GM12878 (cell line): Measurements from ENCODE around the gene NRP2. TPM values are rescaled to one million over a fixed set of nuclear protein-coding genes. Genes with fewer than 3 reads are reported as not detected.

Experiments
- ATAC-seq: fragments of 200-7000 bp; cut with Tn5 transposase; 3 replicates; pipeline ENCODE4 v1.9.1; 2020; ENCODE audit warnings: mild to moderate bottlenecking, moderate library complexity
- BruUV-seq: library from RNA; stranded (reverse); fragments of 400-500 nt; replicated peaks from 2 replicates; lab custom pipeline; 2021; lab: Mats Ljungman, UMichigan
- CTCF ChIA-PET: fragments of 300-600 bp; sonication (Branson Sonifier 250); formaldehyde crosslinking; extraction: SDS; loops from one replicate; lab custom pipeline; 2021; ENCODE audit warnings: inconsistent platforms; lab: Yijun Ruan, JAX
- POLR2A ChIA-PET: fragments of 350-600 bp; formaldehyde crosslinking; extraction: SDS; loops from one replicate; lab custom pipeline; 2021; ENCODE audit warnings: inconsistent platforms; lab: Charles Lee
- RAD21 ChIA-PET: fragments of 300-600 bp; sonication (Branson Sonifier 250); formaldehyde crosslinking; loops from one replicate; lab custom pipeline; 2023; ENCODE audit warnings: antibody characterized with exemption; ENCODE audit not compliant: unreplicated experiment; lab: Charles Lee
- SMC1A ChIA-PET: fragments of 300-600 bp; sonication (Branson Sonifier 250); formaldehyde crosslinking; loops from one replicate; lab custom pipeline; 2023; ENCODE audit not compliant: unreplicated experiment, uncharacterized antibody; lab: Charles Lee
- DNase-seq: peaks from one replicate; pipeline ENCODE4 v3.0.0-alpha.2; 2011; ENCODE audit warnings: low read depth, low spot score
- FAIRE-seq: peaks from 3 replicates; lab custom pipeline; 2011; peaks lifted over from hg19 to GRCh38; lab: Jason Lieb, UNC
- H2AFZ ChIP-seq: 2 replicates; pipeline ENCODE4 v1.6.0; 2011; ENCODE audit warnings: low read depth, low read length, control low read depth; ENCODE audit not compliant: control insufficient read depth
- H3K27ac ChIP-seq: 2 replicates; pipeline ENCODE4 v1.5.1; 2011; ENCODE audit warnings: control low read depth; ENCODE audit not compliant: control insufficient read depth, insufficient read depth
- H3K27me3 ChIP-seq, 2 experiments: replicated peaks in 1 of 2; 2 replicates each; pipeline versions ENCODE4 v1.6.0 to v1.6.1; 2011; ENCODE audit warnings: low read length in 1 of 2; ENCODE audit not compliant: control insufficient read depth in 2 of 2, insufficient read depth in 2 of 2
- H3K36me3 ChIP-seq, 2 experiments: 2 replicates each; pipeline ENCODE4 v1.5.1; 2011; ENCODE audit warnings: low read length in 1 of 2; ENCODE audit not compliant: control insufficient read depth in 2 of 2, insufficient read depth in 2 of 2
- H3K4me1 ChIP-seq: 2 replicates; pipeline ENCODE4 v1.6.1; 2011; ENCODE audit warnings: mild to moderate bottlenecking, low read length, moderate library complexity, mixed read lengths; ENCODE audit not compliant: control insufficient read depth, insufficient read depth
- H3K4me2 ChIP-seq: 2 replicates; pipeline ENCODE4 v1.6.0; 2011; ENCODE audit warnings: control low read depth; ENCODE audit not compliant: control insufficient read depth, insufficient read depth
- H3K4me3 ChIP-seq: fragments of 200-600 bp; sonication (generic); 2 replicates; pipeline ENCODE4 v1.5.1; 2016
- H3K79me2 ChIP-seq: 2 replicates; pipeline ENCODE4 v1.6.0; 2011; ENCODE audit warnings: low read length; ENCODE audit not compliant: control insufficient read depth, insufficient read depth
- H3K9ac ChIP-seq: 2 replicates; pipeline ENCODE4 v1.8.0; 2011; ENCODE audit warnings: low read length, control low read depth, mixed read lengths; ENCODE audit not compliant: control insufficient read depth, insufficient read depth
- H3K9me3 ChIP-seq: replicated peaks from 3 replicates; pipeline ENCODE4 v1.5.1; 2011; ENCODE audit warnings: mild to moderate bottlenecking, low read length; ENCODE audit not compliant: control insufficient read depth, insufficient read depth
- H4K20me1 ChIP-seq: 2 replicates; pipeline ENCODE4 v1.6.0; 2011; ENCODE audit not compliant: control insufficient read depth, insufficient read depth
- BMI1 ChIP-seq: fragments of 450-650 bp; IDR thresholded peaks from 2 replicates; pipeline ENCODE4 v1.6.1; 2016; ENCODE audit warnings: mild to moderate bottlenecking, moderate library complexity, borderline replicate concordance
- CEBPB ChIP-seq, 2 experiments: fragments of 150-350 bp in 1 of 2; IDR thresholded peaks; 2 replicates each; pipeline ENCODE4 v1.6.1; 2012 to 2014; ENCODE audit warnings: low read depth in 2 of 2, low read length in 2 of 2, borderline replicate concordance in 1 of 2, inconsistent platforms in 1 of 2
- NFYB ChIP-seq: IDR thresholded peaks from 2 replicates; pipeline ENCODE4 v1.6.1; 2011; ENCODE audit warnings: low read depth, mild to moderate bottlenecking, low read length, improper control_type of control experiment, moderate library complexity; ENCODE audit not compliant: insufficient read depth
- SIN3A ChIP-seq: IDR thresholded peaks from 2 replicates; pipeline ENCODE4 v1.6.1; 2012; ENCODE audit warnings: low read depth, low read length, improper control_type of control experiment
- TAF1 ChIP-seq: IDR thresholded peaks from 2 replicates; pipeline ENCODE4 v1.6.1; 2011; ENCODE audit warnings: mild to moderate bottlenecking, low read depth, low read length, borderline replicate concordance
- ZNF207 ChIP-seq: fragments of 450-650 bp; IDR thresholded peaks from 2 replicates; pipeline ENCODE4 v1.6.1; 2014; ENCODE audit warnings: antibody characterized with exemption, mild to moderate bottlenecking, borderline replicate concordance
- WGBS: methylation state at CpG from one replicate; pipeline ENCODE4 v1.1.6; 2016; ENCODE audit warnings: low lambda C conversion rate; ENCODE audit not compliant: insufficient replicate concordance, insufficient coverage; ENCODE audit errors: missing lambda C conversion rate; 5-methylcytosine and 5-hydroxymethylcytosine counted together
- in situ Hi-C: fragments of 300-500 bp; cut with MboI; formaldehyde crosslinking; loops from 9 replicates; pipeline ENCODE4 v1.14.3; 2018; ENCODE audit warnings: mixed read lengths
- intact Hi-C: fragments of 100-400 bp; cut with micrococcal nuclease; formaldehyde crosslinking; loops from one replicate; pipeline ENCODE4 v1.14.2; 2022; ENCODE audit not compliant: unreplicated experiment
- polyA plus RNA-seq, 11 experiments: library from polyadenylated mRNA; depleted of rRNA in 4 of 11; unstranded in 6 of 11; stranded (reverse) in 5 of 11; fragments of >200 nt; fragmentation: Nextera tagmentation in 4 of 11; fragmentation: Illumina TruSeq in 1 of 11; extraction: Ambion mirVana in 4 of 11; extraction: Trizol in 1 of 11; gene quantifications; 1 replicate in 1 of 11; 2 replicates in 10 of 11; pipeline versions ENCODE4 v1.2.1 to v1.2.3, GENCODE V29; 2011 to 2016; ENCODE audit warnings: inconsistent platforms in 2 of 11, missing spikeins in 2 of 11, low read depth in 1 of 11
- total RNA-seq, 4 experiments: library from RNA; depleted of rRNA in 3 of 4; stranded (reverse); fragments of >200 nt in 3 of 4; fragmentation: Illumina TruSeq in 1 of 4; extraction: Trizol in 1 of 4; gene quantifications; 2 replicates each; pipeline versions ENCODE4 v1.2.1 to v1.2.3, GENCODE V29; 2013 to 2021
- TF ChIP-seq, protein P1 (sequence below): fragments of 450-650 bp; IDR thresholded peaks from 2 replicates; pipeline ENCODE4 v1.6.1; 2018; ENCODE audit warnings: borderline replicate concordance, mild to moderate bottlenecking; ENCODE audit not compliant: partially characterized antibody
- TF ChIP-seq, protein P2 (sequence below): IDR thresholded peaks from 2 replicates; pipeline ENCODE4 v1.6.1; 2011; ENCODE audit warnings: borderline replicate concordance, low read depth, mild to moderate bottlenecking, moderate library complexity, mixed read lengths, low read length; ENCODE audit not compliant: insufficient read depth; ENCODE audit errors: extremely low read length

The NRP2 gene
- total and polyA plus RNA-seq, 10 of the 15 experiments (the other 5 are each of a cell fraction or from before 2014, with no cell fraction given) = 0.06 to 1.2 (median 0.46) TPM

DNA sequence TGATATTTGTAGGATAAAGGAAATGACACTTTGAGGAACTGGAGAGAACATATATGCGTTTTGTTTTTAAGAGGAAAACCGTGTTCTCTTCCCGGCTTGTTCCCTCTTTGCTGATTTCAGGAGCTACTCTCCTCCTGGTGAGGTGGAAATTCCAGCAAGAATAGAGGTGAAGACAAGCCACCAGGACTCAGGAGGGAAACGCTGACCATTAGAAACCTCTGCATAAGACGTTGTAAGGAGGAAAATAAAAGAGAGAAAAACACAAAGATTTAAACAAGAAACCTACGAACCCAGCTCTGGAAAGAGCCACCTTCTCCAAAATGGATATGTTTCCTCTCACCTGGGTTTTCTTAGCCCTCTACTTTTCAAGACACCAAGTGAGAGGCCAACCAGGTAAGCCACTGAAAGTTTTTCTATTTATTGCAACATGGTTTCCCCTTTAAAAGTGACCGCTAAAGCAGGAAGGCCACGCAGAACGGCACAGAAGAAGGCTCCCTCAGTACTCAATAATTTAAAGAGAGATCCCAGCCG, 735 bp downstream of the NRP2 start:
- no peaks in the 10 kb centered on the region for H4K20me1 ChIP-seq
- RAD21 ChIA-PET = no interaction called here
- DNase-seq = no peak
- intact Hi-C loops = loop anchor here (5.0 kb wide), 1 partner anchor 84 kb away; no protein-coding TSS in a partner anchor
- peak; percentile 18 for FAIRE-seq
- peaks cover 13% of the 10 kb centered on the region for H3K4me1 ChIP-seq
- H3K27me3 ChIP-seq = peaks cover 19 to 22% of the 10 kb centered on the region in 2 experiments
- ATAC-seq = no peak
- in situ Hi-C loops = no loop called here
- BruUV-seq = no TSS peak
- no peak overlapping the region for H3K4me3 ChIP-seq
- H2AFZ ChIP-seq = no peak overlapping the region
- no peak for TF ChIP-seq NFYB
- 8% methylated on average over 10 of the region's 10 CpGs for WGBS
- H3K27ac ChIP-seq = no peak overlapping the region
- POLR2A ChIA-PET = no interaction called here
- CTCF ChIA-PET = interaction anchor here (0.8 to 2.0 kb wide), 2 partner anchors 8 to 38 kb away, joined by 3 to 10 read pairs; no protein-coding TSS in a partner anchor
- no peaks in the 10 kb centered on the region for H3K36me3 ChIP-seq
- H3K4me2 ChIP-seq = peak overlapping the region; percentile 89
- SMC1A ChIA-PET = interaction anchor here (0.9 kb wide), 1 partner anchor 30 kb away, joined by 3 read pairs; no protein-coding TSS in a partner anchor
- H3K9ac ChIP-seq = no peak overlapping the region
- H3K79me2 ChIP-seq = no peaks in the 10 kb centered on the region
- H3K9me3 ChIP-seq = no peaks in the 10 kb centered on the region

DNA sequence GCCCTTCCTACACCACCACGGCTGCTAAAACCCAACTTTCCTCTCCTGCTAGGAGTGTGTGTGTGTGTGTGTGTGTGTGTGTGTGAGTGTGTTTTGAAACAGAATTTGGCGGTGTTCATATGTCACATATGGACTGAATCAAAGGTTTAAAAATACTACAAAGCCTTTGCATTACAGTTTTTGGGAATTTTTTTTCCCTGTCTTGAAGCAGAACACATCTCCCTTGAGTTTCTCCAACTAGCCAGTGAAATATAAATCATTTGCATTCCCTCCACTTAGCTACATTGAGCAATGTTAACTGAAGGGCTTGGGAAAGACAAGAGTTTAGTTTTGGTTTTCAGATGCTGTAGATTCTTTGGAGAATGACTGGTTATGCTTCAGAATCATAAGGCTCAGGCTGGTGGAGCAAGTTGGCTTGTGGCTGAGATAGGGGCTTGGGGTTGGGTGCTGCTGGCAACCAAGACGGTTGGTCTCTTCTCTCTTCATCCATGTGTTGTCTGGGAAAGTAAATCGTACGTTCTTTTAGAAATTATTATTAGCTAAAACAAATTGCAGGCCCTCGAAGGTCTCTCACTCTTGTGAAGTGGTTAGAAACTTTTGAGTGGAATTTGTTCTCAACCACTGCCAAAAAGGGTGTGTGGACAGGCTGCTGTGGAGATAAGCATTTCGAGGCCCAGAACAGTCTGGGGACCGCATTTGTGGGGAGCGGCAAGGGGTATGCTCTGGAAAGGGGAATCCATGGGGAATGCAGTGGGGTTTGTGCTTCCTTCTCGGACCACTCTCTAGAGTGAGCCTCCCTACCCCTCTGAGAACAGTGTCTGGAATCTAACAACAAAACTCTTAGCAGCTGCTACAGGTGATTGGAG, 1.4 kb downstream of the NRP2 start:
- no peak overlapping the region for H3K4me3 ChIP-seq
- H2AFZ ChIP-seq = no peak overlapping the region
- H3K4me1 ChIP-seq = peaks cover 13% of the 10 kb centered on the region
- CTCF ChIA-PET = interaction anchor here (1.4 to 1.8 kb wide), 2 partner anchors 8 to 37 kb away, joined by 3 to 5 read pairs; no protein-coding TSS in a partner anchor
- ATAC-seq (no peak), FAIRE-seq (no peak), DNase-seq (no peak)
- no peaks in the 10 kb centered on the region for H3K36me3 ChIP-seq
- H3K9ac ChIP-seq = no peak overlapping the region
- 75% methylated on average over 10 of the region's 10 CpGs for WGBS
- POLR2A ChIA-PET = no interaction called here
- H3K9me3 ChIP-seq = no peaks in the 10 kb centered on the region
- BruUV-seq = no TSS peak
- RAD21 ChIA-PET = interaction anchor here (1.0 kb wide), 1 partner anchor 8 kb away, joined by 4 read pairs; no protein-coding TSS in a partner anchor
- no peaks in the 10 kb centered on the region for H4K20me1 ChIP-seq
- H3K79me2 ChIP-seq = no peaks in the 10 kb centered on the region
- intact Hi-C loops (loop anchor here (5.0 kb wide), 1 partner anchor 84 kb away; no protein-coding TSS in a partner anchor), in situ Hi-C loops (no loop called here)
- H3K27me3 ChIP-seq = peaks cover 19 to 22% of the 10 kb centered on the region in 2 experiments
- H3K27ac ChIP-seq = no peak overlapping the region
- SMC1A ChIA-PET = interaction anchor here (0.9 to 1.7 kb wide), 3 partner anchors 29 to 91 kb away, joined by 3 to 4 read pairs (median 3); no protein-coding TSS in a partner anchor
- no peak overlapping the region for H3K4me2 ChIP-seq
- TF ChIP-seq SIN3A (no peak), ZNF207 (no peak), TAF1 (no peak), BMI1 (no peak), CEBPB (IDR thresholded peaks at IDR 0.05; ENCODE audit: borderline replicate concordance in 1 of 2, low read depth in 2 of 2, low read length in 2 of 2) (no peak)
- TF ChIP-seq, protein P1, sequence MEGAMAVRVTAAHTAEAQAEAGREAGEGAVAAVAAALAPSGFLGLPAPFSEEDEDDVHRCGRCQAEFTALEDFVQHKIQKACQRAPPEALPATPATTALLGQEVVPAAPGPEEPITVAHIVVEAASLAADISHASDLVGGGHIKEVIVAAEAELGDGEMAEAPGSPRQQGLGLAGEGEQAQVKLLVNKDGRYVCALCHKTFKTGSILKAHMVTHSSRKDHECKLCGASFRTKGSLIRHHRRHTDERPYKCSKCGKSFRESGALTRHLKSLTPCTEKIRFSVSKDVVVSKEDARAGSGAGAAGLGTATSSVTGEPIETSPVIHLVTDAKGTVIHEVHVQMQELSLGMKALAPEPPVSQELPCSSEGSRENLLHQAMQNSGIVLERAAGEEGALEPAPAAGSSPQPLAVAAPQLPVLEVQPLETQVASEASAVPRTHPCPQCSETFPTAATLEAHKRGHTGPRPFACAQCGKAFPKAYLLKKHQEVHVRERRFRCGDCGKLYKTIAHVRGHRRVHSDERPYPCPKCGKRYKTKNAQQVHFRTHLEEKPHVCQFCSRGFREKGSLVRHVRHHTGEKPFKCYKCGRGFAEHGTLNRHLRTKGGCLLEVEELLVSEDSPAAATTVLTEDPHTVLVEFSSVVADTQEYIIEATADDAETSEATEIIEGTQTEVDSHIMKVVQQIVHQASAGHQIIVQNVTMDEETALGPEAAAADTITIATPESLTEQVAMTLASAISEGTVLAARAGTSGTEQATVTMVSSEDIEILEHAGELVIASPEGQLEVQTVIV = no peak
- TF ChIP-seq, protein P2, sequence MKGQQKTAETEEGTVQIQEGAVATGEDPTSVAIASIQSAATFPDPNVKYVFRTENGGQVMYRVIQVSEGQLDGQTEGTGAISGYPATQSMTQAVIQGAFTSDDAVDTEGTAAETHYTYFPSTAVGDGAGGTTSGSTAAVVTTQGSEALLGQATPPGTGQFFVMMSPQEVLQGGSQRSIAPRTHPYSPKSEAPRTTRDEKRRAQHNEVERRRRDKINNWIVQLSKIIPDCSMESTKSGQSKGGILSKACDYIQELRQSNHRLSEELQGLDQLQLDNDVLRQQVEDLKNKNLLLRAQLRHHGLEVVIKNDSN = no peak
